ENCODE measurements around the gene ROR2.
A peak's percentile ranks its signal among the peaks of the same experiment; 100 is the strongest.

The ROR2 gene

GRCh38 chr9:91837981-91838731 lies 111.9 kb downstream of the ROR2 start:
- DNase-seq, result no peak

- no peak for DNase-seq
Measured at GRCh38 chr9:91836515-91836914, 113.5 kb downstream of the ROR2 start.

GRCh38 chr9:91835632-91836031 lies 114.4 kb downstream of the ROR2 start:
- DNase-seq, result no peak

- no peak for DNase-seq
Measured at GRCh38 chr9:91835216-91835615, 114.8 kb downstream of the ROR2 start.

GRCh38 chr9:91834740-91835139 lies 115.3 kb downstream of the ROR2 start:
- DNase-seq, result no peak

- DNase-seq, result no peak
Measured at GRCh38 chr9:91833878-91834255, 116.2 kb downstream of the ROR2 start.

GRCh38 chr9:91833096-91833877 lies 116.7 kb downstream of the ROR2 start:
- DNase-seq, result no peak

- DNase-seq, result no peak
Measured at GRCh38 chr9:91832322-91832721, 117.7 kb downstream of the ROR2 start.

GRCh38 chr9:91825866-91826265 lies 124.2 kb downstream of the ROR2 start:
- DNase-seq, result no peak

- DNase-seq, result no peak
Measured at GRCh38 chr9:91825422-91825821, 124.6 kb downstream of the ROR2 start.

- DNase-seq, result no peak
Measured at GRCh38 chr9:91824601-91825305, 125.3 kb downstream of the ROR2 start.

- DNase-seq, result no peak
Measured at GRCh38 chr9:91824151-91824550, 125.9 kb downstream of the ROR2 start.

GRCh38 chr9:91820949-91821880 lies 128.8 kb downstream of the ROR2 start:
- DNase-seq, result no peak

GRCh38 chr9:91820126-91820750 lies 129.8 kb downstream of the ROR2 start:
- no peak for DNase-seq

GRCh38 chr9:91818647-91819403 lies 131.2 kb downstream of the ROR2 start:
- no peak for DNase-seq

GRCh38 chr9:91818225-91818585 lies 131.8 kb downstream of the ROR2 start:
- peak in 1 of 2 donors; percentile 8 for DNase-seq

- DNase-seq, result no peak
Measured at GRCh38 chr9:91817493-91818224, 132.4 kb downstream of the ROR2 start.

- DNase-seq, result no peak
Measured at GRCh38 chr9:91817106-91817492, 132.9 kb downstream of the ROR2 start.

- DNase-seq, result no peak
Measured at GRCh38 chr9:91816356-91816755, 133.7 kb downstream of the ROR2 start.

- DNase-seq, result no peak
Measured at GRCh38 chr9:91815896-91816295, 134.1 kb downstream of the ROR2 start.

GRCh38 chr9:91814753-91815152 lies 135.3 kb downstream of the ROR2 start:
- no peak for DNase-seq
